GM12878 (cell line): ENCODE data around the gene KRAS. TPM values are rescaled to one million over a fixed set of nuclear protein-coding genes. Genes with fewer than 3 reads are reported as not detected.

Experiments used
- ATAC-seq: fragments of 200-7000 bp; cut with Tn5 transposase; 3 replicates; pipeline ENCODE4 v1.9.1; 2020; ENCODE audit warnings: mild to moderate bottlenecking, moderate library complexity
- BruUV-seq: library from RNA; stranded (reverse); fragments of 400-500 nt; replicated peaks from 2 replicates; lab custom pipeline; 2021; lab: Mats Ljungman, UMichigan
- CTCF ChIA-PET: fragments of 300-600 bp; sonication (Branson Sonifier 250); formaldehyde crosslinking; extraction: SDS; loops from one replicate; lab custom pipeline; 2021; ENCODE audit warnings: inconsistent platforms; lab: Yijun Ruan, JAX
- POLR2A ChIA-PET: fragments of 350-600 bp; formaldehyde crosslinking; extraction: SDS; loops from one replicate; lab custom pipeline; 2021; ENCODE audit warnings: inconsistent platforms; lab: Charles Lee
- RAD21 ChIA-PET: fragments of 300-600 bp; sonication (Branson Sonifier 250); formaldehyde crosslinking; loops from one replicate; lab custom pipeline; 2023; ENCODE audit warnings: antibody characterized with exemption; ENCODE audit not compliant: unreplicated experiment; lab: Charles Lee
- SMC1A ChIA-PET: fragments of 300-600 bp; sonication (Branson Sonifier 250); formaldehyde crosslinking; loops from one replicate; lab custom pipeline; 2023; ENCODE audit not compliant: unreplicated experiment, uncharacterized antibody; lab: Charles Lee
- DNase-seq: peaks from one replicate; pipeline ENCODE4 v3.0.0-alpha.2; 2011; ENCODE audit warnings: low read depth, low spot score
- FAIRE-seq: peaks from 3 replicates; lab custom pipeline; 2011; peaks lifted over from hg19 to GRCh38; lab: Jason Lieb, UNC
- H2AFZ ChIP-seq: 2 replicates; pipeline ENCODE4 v1.6.0; 2011; ENCODE audit warnings: low read depth, low read length, control low read depth; ENCODE audit not compliant: control insufficient read depth
- H3K27ac ChIP-seq: 2 replicates; pipeline ENCODE4 v1.5.1; 2011; ENCODE audit warnings: control low read depth; ENCODE audit not compliant: control insufficient read depth, insufficient read depth
- H3K27me3 ChIP-seq, 2 experiments: replicated peaks in 1 of 2; 2 replicates each; pipeline versions ENCODE4 v1.6.0 to v1.6.1; 2011; ENCODE audit warnings: low read length in 1 of 2; ENCODE audit not compliant: control insufficient read depth in 2 of 2, insufficient read depth in 2 of 2
- H3K36me3 ChIP-seq, 2 experiments: 2 replicates each; pipeline ENCODE4 v1.5.1; 2011; ENCODE audit warnings: low read length in 1 of 2; ENCODE audit not compliant: control insufficient read depth in 2 of 2, insufficient read depth in 2 of 2
- H3K4me1 ChIP-seq: 2 replicates; pipeline ENCODE4 v1.6.1; 2011; ENCODE audit warnings: mild to moderate bottlenecking, low read length, moderate library complexity, mixed read lengths; ENCODE audit not compliant: control insufficient read depth, insufficient read depth
- H3K4me2 ChIP-seq: 2 replicates; pipeline ENCODE4 v1.6.0; 2011; ENCODE audit warnings: control low read depth; ENCODE audit not compliant: control insufficient read depth, insufficient read depth
- H3K4me3 ChIP-seq: fragments of 200-600 bp; sonication (generic); 2 replicates; pipeline ENCODE4 v1.5.1; 2016
- H3K79me2 ChIP-seq: 2 replicates; pipeline ENCODE4 v1.6.0; 2011; ENCODE audit warnings: low read length; ENCODE audit not compliant: control insufficient read depth, insufficient read depth
- H3K9ac ChIP-seq: 2 replicates; pipeline ENCODE4 v1.8.0; 2011; ENCODE audit warnings: low read length, control low read depth, mixed read lengths; ENCODE audit not compliant: control insufficient read depth, insufficient read depth
- H3K9me3 ChIP-seq: replicated peaks from 3 replicates; pipeline ENCODE4 v1.5.1; 2011; ENCODE audit warnings: mild to moderate bottlenecking, low read length; ENCODE audit not compliant: control insufficient read depth, insufficient read depth
- H4K20me1 ChIP-seq: 2 replicates; pipeline ENCODE4 v1.6.0; 2011; ENCODE audit not compliant: control insufficient read depth, insufficient read depth
- ATF2 ChIP-seq: IDR thresholded peaks from 2 replicates; pipeline ENCODE4 v1.6.1; 2012; ENCODE audit warnings: low read length, inconsistent platforms
- CBX3 ChIP-seq: fragments of 200-600 bp; sonication (generic); IDR thresholded peaks from 2 replicates; pipeline ENCODE4 v1.6.1; 2016; ENCODE audit warnings: low read depth, borderline replicate concordance
- MXI1 ChIP-seq: fragments of 150-350 bp; IDR thresholded peaks from 2 replicates; pipeline ENCODE4 v1.6.1; 2011; ENCODE audit warnings: low read depth, mild to moderate bottlenecking, inconsistent platforms, low read length, improper control_type of control experiment
- NR2C2 ChIP-seq: IDR thresholded peaks from 2 replicates; pipeline ENCODE4 v1.6.1; 2011; ENCODE audit warnings: borderline replicate concordance, low read depth; ENCODE audit not compliant: control insufficient read depth, insufficient read length
- SUPT20H ChIP-seq: IDR thresholded peaks from 2 replicates; pipeline ENCODE4 v1.6.1; 2011; ENCODE audit warnings: low read depth, mild to moderate bottlenecking, low read length, moderate library complexity, borderline replicate concordance; ENCODE audit not compliant: control insufficient read depth
- ZNF24 ChIP-seq: fragments of 450-650 bp; IDR thresholded peaks from 2 replicates; pipeline ENCODE4 v1.6.1; 2017; ENCODE audit warnings: antibody characterized with exemption, mild to moderate bottlenecking
- WGBS: methylation state at CpG from one replicate; pipeline ENCODE4 v1.1.6; 2016; ENCODE audit warnings: low lambda C conversion rate; ENCODE audit not compliant: insufficient replicate concordance, insufficient coverage; ENCODE audit errors: missing lambda C conversion rate; 5-methylcytosine and 5-hydroxymethylcytosine counted together
- in situ Hi-C: fragments of 300-500 bp; cut with MboI; formaldehyde crosslinking; loops from 9 replicates; pipeline ENCODE4 v1.14.3; 2018; ENCODE audit warnings: mixed read lengths
- intact Hi-C: fragments of 100-400 bp; cut with micrococcal nuclease; formaldehyde crosslinking; loops from one replicate; pipeline ENCODE4 v1.14.2; 2022; ENCODE audit not compliant: unreplicated experiment
- polyA plus RNA-seq, 11 experiments: library from polyadenylated mRNA; depleted of rRNA in 4 of 11; unstranded in 6 of 11; stranded (reverse) in 5 of 11; fragments of >200 nt; fragmentation: Nextera tagmentation in 4 of 11; fragmentation: Illumina TruSeq in 1 of 11; extraction: Ambion mirVana in 4 of 11; extraction: Trizol in 1 of 11; gene quantifications; 1 replicate in 1 of 11; 2 replicates in 10 of 11; pipeline versions ENCODE4 v1.2.1 to v1.2.3, GENCODE V29; 2011 to 2016; ENCODE audit warnings: inconsistent platforms in 2 of 11, missing spikeins in 2 of 11, low read depth in 1 of 11
- total RNA-seq, 4 experiments: library from RNA; depleted of rRNA in 3 of 4; stranded (reverse); fragments of >200 nt in 3 of 4; fragmentation: Illumina TruSeq in 1 of 4; extraction: Trizol in 1 of 4; gene quantifications; 2 replicates each; pipeline versions ENCODE4 v1.2.1 to v1.2.3, GENCODE V29; 2013 to 2021
- TF ChIP-seq, protein P1 (sequence below): fragments of 450-650 bp; IDR thresholded peaks from 2 replicates; pipeline ENCODE4 v1.6.1; 2018; ENCODE audit warnings: borderline replicate concordance, mild to moderate bottlenecking; ENCODE audit not compliant: partially characterized antibody
- TF ChIP-seq, protein P2 (sequence below): fragments of 150-350 bp; IDR thresholded peaks from 2 replicates; pipeline ENCODE4 v1.6.1; 2014; ENCODE audit warnings: mild to moderate bottlenecking, low read depth, low read length
- TF ChIP-seq, protein P3 (sequence below): fragments of 450-650 bp; formaldehyde crosslinking; IDR thresholded peaks from 2 replicates; pipeline ENCODE4 v1.5.0; 2022; ENCODE audit warnings: mild to moderate bottlenecking, missing genetic modification characterization

KRAS gene
- total and polyA plus RNA-seq, 10 of the 15 experiments (the other 5 are each of a cell fraction or from before 2014, with no cell fraction given), result 3.1 to 23.8 (median 8.0) TPM

GRCh38 chr12:25256826-25257225, 6.1 kb upstream of the KRAS start:
- ATAC-seq (no peak), DNase-seq (no peak), FAIRE-seq (no peak)
- H3K9me3 ChIP-seq, result no peaks in the 10 kb centered on the region; the same call in 2 of the 3 replicates
- ChIA-PET RAD21 (interaction anchor here (0.5 to 2.1 kb wide), 2 partner anchors 36 to 131 kb away, joined by 4 to 6 read pairs; no protein-coding TSS in a partner anchor), POLR2A (no interaction called here), CTCF (interaction anchor here (0.6 to 1.0 kb wide), 2 partner anchors 16 to 131 kb away, joined by 3 read pairs; no protein-coding TSS in a partner anchor), SMC1A (interaction anchor here (1.9 kb wide), 1 partner anchor 15 kb away, joined by 7 read pairs; no protein-coding TSS in a partner anchor)
- peaks cover 10% of the 10 kb centered on the region for H3K4me1 ChIP-seq
- no TSS peak for BruUV-seq
- no peaks in the 10 kb centered on the region for H3K27me3 ChIP-seq
- no peak overlapping the region for H3K27ac ChIP-seq
- no peak for TF ChIP-seq ZNF24
- no peak for TF ChIP-seq ATF2
- no peak for TF ChIP-seq SUPT20H
- TF ChIP-seq, protein P1, sequence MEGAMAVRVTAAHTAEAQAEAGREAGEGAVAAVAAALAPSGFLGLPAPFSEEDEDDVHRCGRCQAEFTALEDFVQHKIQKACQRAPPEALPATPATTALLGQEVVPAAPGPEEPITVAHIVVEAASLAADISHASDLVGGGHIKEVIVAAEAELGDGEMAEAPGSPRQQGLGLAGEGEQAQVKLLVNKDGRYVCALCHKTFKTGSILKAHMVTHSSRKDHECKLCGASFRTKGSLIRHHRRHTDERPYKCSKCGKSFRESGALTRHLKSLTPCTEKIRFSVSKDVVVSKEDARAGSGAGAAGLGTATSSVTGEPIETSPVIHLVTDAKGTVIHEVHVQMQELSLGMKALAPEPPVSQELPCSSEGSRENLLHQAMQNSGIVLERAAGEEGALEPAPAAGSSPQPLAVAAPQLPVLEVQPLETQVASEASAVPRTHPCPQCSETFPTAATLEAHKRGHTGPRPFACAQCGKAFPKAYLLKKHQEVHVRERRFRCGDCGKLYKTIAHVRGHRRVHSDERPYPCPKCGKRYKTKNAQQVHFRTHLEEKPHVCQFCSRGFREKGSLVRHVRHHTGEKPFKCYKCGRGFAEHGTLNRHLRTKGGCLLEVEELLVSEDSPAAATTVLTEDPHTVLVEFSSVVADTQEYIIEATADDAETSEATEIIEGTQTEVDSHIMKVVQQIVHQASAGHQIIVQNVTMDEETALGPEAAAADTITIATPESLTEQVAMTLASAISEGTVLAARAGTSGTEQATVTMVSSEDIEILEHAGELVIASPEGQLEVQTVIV, result no peak
- TF ChIP-seq, protein P2, sequence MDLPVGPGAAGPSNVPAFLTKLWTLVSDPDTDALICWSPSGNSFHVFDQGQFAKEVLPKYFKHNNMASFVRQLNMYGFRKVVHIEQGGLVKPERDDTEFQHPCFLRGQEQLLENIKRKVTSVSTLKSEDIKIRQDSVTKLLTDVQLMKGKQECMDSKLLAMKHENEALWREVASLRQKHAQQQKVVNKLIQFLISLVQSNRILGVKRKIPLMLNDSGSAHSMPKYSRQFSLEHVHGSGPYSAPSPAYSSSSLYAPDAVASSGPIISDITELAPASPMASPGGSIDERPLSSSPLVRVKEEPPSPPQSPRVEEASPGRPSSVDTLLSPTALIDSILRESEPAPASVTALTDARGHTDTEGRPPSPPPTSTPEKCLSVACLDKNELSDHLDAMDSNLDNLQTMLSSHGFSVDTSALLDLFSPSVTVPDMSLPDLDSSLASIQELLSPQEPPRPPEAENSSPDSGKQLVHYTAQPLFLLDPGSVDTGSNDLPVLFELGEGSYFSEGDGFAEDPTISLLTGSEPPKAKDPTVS, result no peak
- no peak for TF ChIP-seq MXI1
- TF ChIP-seq CBX3, result no peak
- TF ChIP-seq, protein P3, sequence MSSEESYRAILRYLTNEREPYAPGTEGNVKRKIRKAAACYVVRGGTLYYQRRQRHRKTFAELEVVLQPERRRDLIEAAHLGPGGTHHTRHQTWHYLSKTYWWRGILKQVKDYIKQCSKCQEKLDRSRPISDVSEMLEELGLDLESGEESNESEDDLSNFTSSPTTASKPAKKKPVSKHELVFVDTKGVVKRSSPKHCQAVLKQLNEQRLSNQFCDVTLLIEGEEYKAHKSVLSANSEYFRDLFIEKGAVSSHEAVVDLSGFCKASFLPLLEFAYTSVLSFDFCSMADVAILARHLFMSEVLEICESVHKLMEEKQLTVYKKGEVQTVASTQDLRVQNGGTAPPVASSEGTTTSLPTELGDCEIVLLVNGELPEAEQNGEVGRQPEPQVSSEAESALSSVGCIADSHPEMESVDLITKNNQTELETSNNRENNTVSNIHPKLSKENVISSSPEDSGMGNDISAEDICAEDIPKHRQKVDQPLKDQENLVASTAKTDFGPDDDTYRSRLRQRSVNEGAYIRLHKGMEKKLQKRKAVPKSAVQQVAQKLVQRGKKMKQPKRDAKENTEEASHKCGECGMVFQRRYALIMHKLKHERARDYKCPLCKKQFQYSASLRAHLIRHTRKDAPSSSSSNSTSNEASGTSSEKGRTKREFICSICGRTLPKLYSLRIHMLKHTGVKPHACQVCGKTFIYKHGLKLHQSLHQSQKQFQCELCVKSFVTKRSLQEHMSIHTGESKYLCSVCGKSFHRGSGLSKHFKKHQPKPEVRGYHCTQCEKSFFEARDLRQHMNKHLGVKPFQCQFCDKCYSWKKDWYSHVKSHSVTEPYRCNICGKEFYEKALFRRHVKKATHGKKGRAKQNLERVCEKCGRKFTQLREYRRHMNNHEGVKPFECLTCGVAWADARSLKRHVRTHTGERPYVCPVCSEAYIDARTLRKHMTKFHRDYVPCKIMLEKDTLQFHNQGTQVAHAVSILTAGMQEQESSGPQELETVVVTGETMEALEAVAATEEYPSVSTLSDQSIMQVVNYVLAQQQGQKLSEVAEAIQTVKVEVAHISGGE (CRISPR knock-in tag), result no peak
- TF ChIP-seq NR2C2, result no peak
- intact Hi-C loops (no loop called here), in situ Hi-C loops (no loop called here)
- no peak overlapping the region for H3K9ac ChIP-seq
- H3K4me2 ChIP-seq, result no peak overlapping the region
- H3K79me2 ChIP-seq, result no peaks in the 10 kb centered on the region
- H3K4me3 ChIP-seq, result no peak overlapping the region
- WGBS, result 49% methylated on average over 3 of the region's 3 CpGs
- no peaks in the 10 kb centered on the region for H4K20me1 ChIP-seq
- H3K36me3 ChIP-seq, result no peaks in the 10 kb centered on the region
- no peak overlapping the region for H2AFZ ChIP-seq
